Keratinocyte (primary cell): Measurements from ENCODE around the gene DHRS4. TPM values are rescaled to one million over a fixed set of nuclear protein-coding genes. Genes with fewer than 3 reads are reported as not detected.
"Not testable (repeated sequence)": the region's sequence is repeated elsewhere in the genome, so short reads cannot be mapped to it uniquely, and the experiment has no call there.

Experiments
- DNase-seq: peaks from one replicate; pipeline ENCODE4 v3.0.0-alpha.2; 2011; ENCODE audit warnings: low read depth, missing footprints, low spot score
- FAIRE-seq: peaks from 2 replicates; lab custom pipeline; 2011; peaks lifted over from hg19 to GRCh38; lab: Jason Lieb, UNC
- H2AFZ ChIP-seq: 2 replicates; pipeline ENCODE4 v1.6.0; 2012; ENCODE audit warnings: low read length, control low read depth, inconsistent platforms; ENCODE audit not compliant: control insufficient read depth
- H3K27ac ChIP-seq: 2 replicates; pipeline ENCODE4 v1.5.1; 2011; ENCODE audit warnings: low read length; ENCODE audit not compliant: control insufficient read depth, insufficient read depth
- H3K27me3 ChIP-seq: 3 replicates; pipeline ENCODE4 v1.6.0; 2011; ENCODE audit warnings: low read length; ENCODE audit not compliant: control insufficient read depth, insufficient read depth; ENCODE audit errors: extremely low read depth
- H3K36me3 ChIP-seq, 2 experiments: 2 replicates in 1 of 2; 3 replicates in 1 of 2; pipeline ENCODE4 v1.5.1; 2011; ENCODE audit warnings: low read length in 2 of 2, mild to moderate bottlenecking in 1 of 2; ENCODE audit not compliant: control insufficient read depth in 2 of 2, insufficient read depth in 2 of 2; ENCODE audit errors: extremely low read depth in 1 of 2
- H3K4me1 ChIP-seq: 3 replicates; pipeline ENCODE4 v1.5.1; 2011; ENCODE audit warnings: low read length; ENCODE audit not compliant: control insufficient read depth, insufficient read depth; ENCODE audit errors: extremely low read depth
- H3K4me2 ChIP-seq: 3 replicates; pipeline ENCODE4 v1.6.0; 2011; ENCODE audit warnings: low read depth, low read length; ENCODE audit not compliant: control insufficient read depth, insufficient read depth; ENCODE audit errors: extremely low read depth
- H3K4me3 ChIP-seq, 3 experiments: fragments of 200-600 bp in 1 of 3; sonication (generic) in 1 of 3; 2 replicates in 2 of 3; 3 replicates in 1 of 3; pipeline ENCODE4 v1.5.1; 2011 to 2016; ENCODE audit warnings: low read length in 3 of 3, mild to moderate bottlenecking in 3 of 3, control low read depth in 2 of 3, inconsistent platforms in 1 of 3, low read depth in 1 of 3, mixed read lengths in 1 of 3, mixed run types in 1 of 3, moderate library complexity in 1 of 3; ENCODE audit not compliant: control insufficient read depth in 2 of 3, insufficient read depth in 2 of 3; ENCODE audit errors: extremely low read depth in 1 of 3
- H3K79me2 ChIP-seq: 2 replicates; pipeline ENCODE4 v1.6.0; 2012; ENCODE audit warnings: low read length; ENCODE audit not compliant: control insufficient read depth, insufficient read depth
- H3K9ac ChIP-seq: 3 replicates; pipeline ENCODE4 v1.6.0; 2011; ENCODE audit warnings: low read length; ENCODE audit not compliant: control insufficient read depth, insufficient read depth; ENCODE audit errors: extremely low read depth
- H3K9me1 ChIP-seq: 3 replicates; pipeline ENCODE4 v1.6.0; 2011; ENCODE audit warnings: low read length; ENCODE audit not compliant: control insufficient read depth, insufficient read depth; ENCODE audit errors: extremely low read depth
- H3K9me3 ChIP-seq: 2 replicates; pipeline ENCODE4 v1.5.1; 2012; ENCODE audit warnings: low read depth, low read length; ENCODE audit not compliant: control insufficient read depth
- H4K20me1 ChIP-seq: 3 replicates; pipeline ENCODE4 v1.6.0; 2011; ENCODE audit warnings: low read length; ENCODE audit not compliant: control insufficient read depth, insufficient read depth; ENCODE audit errors: extremely low read depth
- dilution Hi-C: fragments of 300-500 bp; cut with MboI; formaldehyde crosslinking; loops from one replicate; pipeline ENCODE4 v1.7.0; 2020; ENCODE audit warnings: low sequenced_read_pairs; ENCODE audit not compliant: extremely low pct_ligation_motif_present
- polyA plus RNA-seq, 5 experiments: library from polyadenylated mRNA; depleted of rRNA in 3 of 5; stranded (reverse) in 3 of 5; stranded (forward) in 1 of 5; unstranded in 1 of 5; fragments of >200 nt; gene quantifications; 1 replicate in 1 of 5; 2 replicates in 3 of 5; 3 replicates in 1 of 5; pipeline versions ENCODE4 v1.2.1 to v1.2.3, GENCODE V29; 2011 to 2012; ENCODE audit warnings: missing spikeins in 2 of 5, low read depth in 1 of 5, low replicate concordance in 1 of 5

Gene DHRS4
- polyA plus RNA-seq, 1 donor (not counting 4 experiments of a cell fraction or from before 2014, with no cell fraction given) = 22.8 TPM

GRCh38 chr14:23969481-23970282 is 16.1 kb downstream of the DHRS4 start:
- H3K27ac ChIP-seq, FAIRE-seq, H3K79me2 ChIP-seq: not testable (repeated sequence)

GRCh38 chr14:23970283-23970659 is 16.7 kb downstream of the DHRS4 start:
- H3K4me3 ChIP-seq, H3K9me1 ChIP-seq, H3K9me3 ChIP-seq, H4K20me1 ChIP-seq, H3K27ac ChIP-seq, DNase-seq, H3K4me2 ChIP-seq, H3K4me1 ChIP-seq, dilution Hi-C loops, H3K27me3 ChIP-seq, H3K9ac ChIP-seq, FAIRE-seq, H2AFZ ChIP-seq, H3K36me3 ChIP-seq, H3K79me2 ChIP-seq: not testable (repeated sequence)

More at GRCh38 chr14:23969481-23970282, 16.1 kb downstream of the DHRS4 start:
- H3K4me3 ChIP-seq = peak overlapping the region in 2 of 3 experiments; percentile 10 to 38
- H3K36me3 ChIP-seq, H3K9me3 ChIP-seq, H3K9ac ChIP-seq, dilution Hi-C loops, H3K9me1 ChIP-seq, H4K20me1 ChIP-seq, H3K4me1 ChIP-seq, H3K27me3 ChIP-seq, DNase-seq: not testable (repeated sequence)
- peak overlapping the region; percentile 48 for H3K4me2 ChIP-seq
- H2AFZ ChIP-seq = peak overlapping the region; percentile 65

GRCh38 chr14:23973178-23973577 is 19.6 kb downstream of the DHRS4 start:
- H3K4me2 ChIP-seq, H3K4me1 ChIP-seq, H3K9me3 ChIP-seq, H3K36me3 ChIP-seq, H3K27me3 ChIP-seq, H3K9ac ChIP-seq, H3K79me2 ChIP-seq, H3K27ac ChIP-seq, H4K20me1 ChIP-seq, dilution Hi-C loops, H3K9me1 ChIP-seq, H3K4me3 ChIP-seq, DNase-seq, FAIRE-seq: not testable (repeated sequence)
- peak overlapping the region; percentile 12 for H2AFZ ChIP-seq

GRCh38 chr14:23974041-23974440 is 20.5 kb downstream of the DHRS4 start:
- dilution Hi-C loops, H3K4me1 ChIP-seq, H3K4me2 ChIP-seq, H3K9me3 ChIP-seq, H3K36me3 ChIP-seq, H3K27ac ChIP-seq, H3K4me3 ChIP-seq, H3K9me1 ChIP-seq, H3K79me2 ChIP-seq, DNase-seq, H3K27me3 ChIP-seq, FAIRE-seq, H4K20me1 ChIP-seq, H3K9ac ChIP-seq, H2AFZ ChIP-seq: not testable (repeated sequence)
